Neural progenitor cell (in vitro differentiated cells): Measurements from ENCODE around the gene C16orf87.

Source experiments
- CTCF ChIP-seq: fragments of 200-600 bp; sonication (generic); IDR thresholded peaks from 2 replicates; pipeline ENCODE4 v1.5.1; 2017; ENCODE audit warnings: antibody characterized with exemption, mild to moderate bottlenecking
- EZH2 ChIP-seq: fragments of 200-600 bp; sonication (generic); IDR thresholded peaks from 2 replicates; pipeline ENCODE4 v1.6.1; 2017; ENCODE audit warnings: antibody characterized with exemption, mild to moderate bottlenecking, moderate library complexity

- no peak for TF ChIP-seq CTCF
- TF ChIP-seq EZH2, result no peak
Measured at GRCh38 chr16:46765050-46765449, 65.9 kb downstream of the C16orf87 start.
